Measurements from ENCODE around the gene FCSK.

FCSK gene

GRCh38 chr16:70467608-70468007, 13.2 kb downstream of the FCSK start:
- TF ChIP-seq CTCF (IDR thresholded peaks at IDR 0.05; ENCODE audit: low read depth, low read length, poor library complexity, severe bottlenecking), result no peak
- no peak for TF ChIP-seq EZH2phosphoT487 (IDR thresholded peaks at IDR 0.05; ENCODE audit: borderline replicate concordance, low read length)
- Histone ChIP-seq H3F3A (ENCODE audit: control insufficient read depth, insufficient read depth) (no peaks in the 10 kb centered on the region), H3K9me3 (ENCODE audit: control insufficient read depth, insufficient read depth, low read length) (no peaks in the 10 kb centered on the region), H4K20me1 (ENCODE audit: control insufficient read depth, insufficient read depth, low read depth, low read length) (no peaks in the 10 kb centered on the region), H3K36me3 (ENCODE audit: control insufficient read depth, low read length) (no peaks in the 10 kb centered on the region), H3K4me3 (ENCODE audit: low read length) (no peak overlapping the region), H3K27ac (ENCODE audit: low read depth, low read length) (no peak overlapping the region), H3K4me2 (ENCODE audit: low read length) (no peak overlapping the region), H3K4me1 (ENCODE audit: control insufficient read depth, low read length) (peaks cover 15% of the 10 kb centered on the region), H3K79me2 (ENCODE audit: control insufficient read depth, low read length) (no peaks in the 10 kb centered on the region), H3K27me3 (ENCODE audit: control insufficient read depth, low read length) (no peaks in the 10 kb centered on the region), H3K9me2 (replicated peaks; ENCODE audit: control insufficient read depth, low read length) (no peaks in the 10 kb centered on the region)

GRCh38 chr16:70468776-70469525, 14.6 kb downstream of the FCSK start:
- Histone ChIP-seq H3K27ac (ENCODE audit: low read depth, low read length) (no peak overlapping the region), H3K4me3 (ENCODE audit: low read length) (no peak overlapping the region), H3F3A (ENCODE audit: control insufficient read depth, insufficient read depth) (no peaks in the 10 kb centered on the region), H3K9me3 (ENCODE audit: control insufficient read depth, insufficient read depth, low read length) (no peaks in the 10 kb centered on the region), H3K4me1 (ENCODE audit: control insufficient read depth, low read length) (peaks cover 18% of the 10 kb centered on the region), H3K9me2 (replicated peaks; ENCODE audit: control insufficient read depth, low read length) (no peaks in the 10 kb centered on the region), H3K4me2 (ENCODE audit: low read length) (no peak overlapping the region), H3K27me3 (ENCODE audit: control insufficient read depth, low read length) (no peaks in the 10 kb centered on the region), H3K36me3 (ENCODE audit: control insufficient read depth, low read length) (no peaks in the 10 kb centered on the region), H4K20me1 (ENCODE audit: control insufficient read depth, insufficient read depth, low read depth, low read length) (no peaks in the 10 kb centered on the region), H3K79me2 (ENCODE audit: control insufficient read depth, low read length) (no peaks in the 10 kb centered on the region)
- TF ChIP-seq EZH2phosphoT487 (IDR thresholded peaks at IDR 0.05; ENCODE audit: borderline replicate concordance, low read length), result no peak
- no peak for TF ChIP-seq CTCF (IDR thresholded peaks at IDR 0.05; ENCODE audit: low read depth, low read length, poor library complexity, severe bottlenecking)

GRCh38 chr16:70470141-70470926, 15.9 kb downstream of the FCSK start:
- no peaks in the 10 kb centered on the region for H3F3A ChIP-seq (ENCODE audit: control insufficient read depth, insufficient read depth)

More at GRCh38 chr16:70470141-70470926, 15.9 kb downstream of the FCSK start:
- H3K4me1 ChIP-seq (ENCODE audit: control insufficient read depth, low read length), result peaks cover 12% of the 10 kb centered on the region
- no peak overlapping the region for H3K27ac ChIP-seq (ENCODE audit: low read depth, low read length)
- no peak for TF ChIP-seq CTCF (IDR thresholded peaks at IDR 0.05; ENCODE audit: low read depth, low read length, poor library complexity, severe bottlenecking)
- TF ChIP-seq EZH2phosphoT487 (IDR thresholded peaks at IDR 0.05; ENCODE audit: borderline replicate concordance, low read length), result no peak
- H3K27me3 ChIP-seq (ENCODE audit: control insufficient read depth, low read length), result no peaks in the 10 kb centered on the region
- no peaks in the 10 kb centered on the region for H4K20me1 ChIP-seq (ENCODE audit: control insufficient read depth, insufficient read depth, low read depth, low read length)
- no peaks in the 10 kb centered on the region for H3K9me2 ChIP-seq (replicated peaks; ENCODE audit: control insufficient read depth, low read length)
- H3K79me2 ChIP-seq (ENCODE audit: control insufficient read depth, low read length), result no peaks in the 10 kb centered on the region
- no peaks in the 10 kb centered on the region for H3K9me3 ChIP-seq (ENCODE audit: control insufficient read depth, insufficient read depth, low read length)
- no peak overlapping the region for H3K4me3 ChIP-seq (ENCODE audit: low read length)
- H3K4me2 ChIP-seq (ENCODE audit: low read length), result no peak overlapping the region
- H3K36me3 ChIP-seq (ENCODE audit: control insufficient read depth, low read length), result no peaks in the 10 kb centered on the region
